Spleen (tissue), 7 donors: ENCODE data around the gene SLC34A3.

Experiments
- CTCF ChIP-seq, 11 experiments: fragments of 200-600 bp in 7 of 11; fragments of 450-650 bp in 4 of 11; sonication (generic) in 4 of 11; IDR thresholded peaks in 8 of 11; conservative IDR thresholded peaks in 3 of 11; 1 replicate in 7 of 11; 2 replicates in 4 of 11; pipeline versions ENCODE4 v1.4.0 to v1.8.0; 2016 to 2021; ENCODE audit warnings: antibody characterized with exemption in 11 of 11, inconsistent platforms in 4 of 11, mild to moderate bottlenecking in 1 of 11
- POLR2AphosphoS5 ChIP-seq, 3 donors: sonication (generic); formaldehyde crosslinking; IDR thresholded peaks; one replicate each; pipeline ENCODE4 v1.5.1; 2017; ENCODE audit warnings: antibody characterized with exemption in 3 of 3
- donor health status: DM: no; HTN: no; CAD: no; lungs with moderate emphysema.
- donor health status: DM: no; HTN: no; CAD: no.
- donor health status: DM: no; HTN: no; CAD: no.

DNA sequence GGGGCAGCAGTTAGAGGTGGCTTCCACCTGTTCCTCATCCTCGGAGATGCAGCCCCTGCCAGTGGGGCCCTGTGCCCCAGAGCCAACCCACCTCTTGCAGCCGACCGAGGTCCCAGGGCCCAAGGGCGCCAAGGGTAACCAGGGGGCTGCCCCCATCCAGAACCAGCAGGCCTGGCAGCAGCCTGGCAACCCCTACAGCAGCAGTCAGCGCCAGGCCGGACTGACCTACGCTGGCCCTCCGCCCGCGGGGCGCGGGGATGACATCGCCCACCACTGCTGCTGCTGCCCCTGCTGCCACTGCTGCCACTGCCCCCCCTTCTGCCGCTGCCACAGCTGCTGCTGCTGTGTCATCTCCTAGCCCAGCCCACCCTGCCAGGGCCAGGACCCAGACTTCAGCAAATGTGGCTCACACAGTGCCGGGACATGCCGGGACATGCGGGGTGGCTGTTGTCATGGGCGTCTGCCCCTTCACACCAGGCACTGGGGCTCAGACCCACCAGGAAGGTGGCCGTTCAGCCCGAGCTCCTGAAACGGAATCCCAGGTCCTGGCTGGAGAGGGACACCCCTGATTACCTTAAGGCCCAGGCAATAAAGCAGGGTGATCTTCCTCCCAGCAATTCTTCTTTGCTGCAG, 4.9 kb upstream of the SLC34A3 start:
- TF ChIP-seq POLR2AphosphoS5 (IDR thresholded peaks at IDR 0.05) = no peak
- no peak for TF ChIP-seq CTCF (IDR thresholded peaks at IDR 0.05 in 8 of 11, conservative IDR thresholded peaks at IDR 0.05 in 3 of 11)
